Hematopoietic multipotent progenitor cell treated with erythropoietin and hydrocortisone succinate and interleukin-3 and kit ligand, for 6 days (in vitro differentiated cells): ENCODE measurements around the gene SLC5A4.
"Not testable (repeated sequence)": the region's sequence is repeated elsewhere in the genome, so short reads cannot be mapped to it uniquely, and the experiment has no call there.

Experiments
- DNase-seq: peaks from one replicate; pipeline ENCODE4 v3.0.0-alpha.2; 2015

The SLC5A4 gene

GRCh38 chr22:32199341-32199740 lies 55.8 kb downstream of the SLC5A4 start:
- no peak for DNase-seq

DNA sequence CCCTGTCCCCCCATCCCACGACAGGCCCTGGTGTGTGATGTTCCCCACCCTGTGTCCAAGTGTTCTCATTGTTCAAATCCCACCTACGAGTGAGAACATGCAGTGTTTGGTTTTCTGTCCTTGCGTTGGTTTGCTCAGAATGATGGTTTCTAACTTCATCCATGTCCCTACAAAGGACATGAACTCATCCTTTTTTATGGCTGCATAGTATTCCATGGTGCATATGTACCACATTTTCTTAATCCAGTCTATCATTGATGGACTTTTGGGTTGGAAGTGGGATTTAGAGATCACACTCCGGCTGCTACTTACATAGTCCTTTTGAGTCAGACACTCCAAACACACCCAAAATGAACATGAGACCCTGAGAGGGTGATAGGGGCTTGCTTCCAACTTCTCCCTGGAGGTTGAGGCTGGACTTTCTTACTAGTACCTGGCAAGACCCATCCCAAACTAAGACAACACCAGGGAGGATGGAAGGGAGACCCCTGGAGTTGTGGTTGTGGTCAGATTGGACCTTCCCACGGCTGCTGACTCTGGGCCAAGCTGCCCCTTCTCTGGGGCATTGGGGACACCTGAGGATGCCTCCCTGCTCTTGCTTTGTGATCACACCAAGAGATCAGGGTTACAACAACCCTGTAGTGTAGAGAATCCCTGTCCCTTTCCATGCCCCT lies 57.5 kb downstream of the SLC5A4 start:
- DNase-seq = not testable (repeated sequence)

DNA sequence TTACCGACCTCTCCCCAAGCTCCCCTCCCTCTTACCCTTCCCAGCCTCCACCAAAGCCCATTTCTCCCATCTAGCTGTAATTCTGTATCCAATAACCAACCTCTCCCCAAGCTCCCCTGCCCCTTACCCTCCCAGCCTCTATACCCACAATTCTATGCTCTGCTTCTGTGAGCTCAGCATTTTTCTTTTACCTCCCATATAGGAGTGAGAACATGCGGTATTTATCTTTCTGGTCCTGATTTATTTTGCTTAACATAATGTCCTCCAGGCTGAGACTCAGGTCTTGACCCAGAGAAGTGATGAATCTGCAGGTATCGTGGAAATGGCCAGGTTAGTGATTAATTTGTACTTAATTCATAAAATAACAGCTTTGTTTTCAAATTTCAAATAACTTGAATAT lies 59.2 kb downstream of the SLC5A4 start:
- DNase-seq = not testable (repeated sequence)

DNA sequence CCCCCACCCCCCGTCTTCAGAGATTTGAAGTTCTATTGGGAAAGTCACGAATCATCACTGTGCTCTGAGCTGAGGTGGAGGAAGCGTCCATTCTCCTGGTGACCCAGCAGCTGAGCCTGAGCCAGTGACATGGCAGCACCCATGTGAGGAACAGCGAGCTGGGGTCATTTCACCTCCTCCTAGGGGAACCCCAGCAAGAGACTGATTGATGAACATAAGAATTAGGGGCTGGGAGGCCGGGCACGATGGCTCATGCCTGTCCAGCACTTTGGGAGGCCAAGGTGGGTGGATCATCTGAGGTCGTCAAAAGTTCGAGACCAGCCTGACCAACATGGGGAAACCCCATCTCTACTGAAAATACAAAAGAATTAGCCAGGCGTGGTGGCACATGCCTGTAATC lies 61.8 kb downstream of the SLC5A4 start:
- DNase-seq = not testable (repeated sequence)

DNA sequence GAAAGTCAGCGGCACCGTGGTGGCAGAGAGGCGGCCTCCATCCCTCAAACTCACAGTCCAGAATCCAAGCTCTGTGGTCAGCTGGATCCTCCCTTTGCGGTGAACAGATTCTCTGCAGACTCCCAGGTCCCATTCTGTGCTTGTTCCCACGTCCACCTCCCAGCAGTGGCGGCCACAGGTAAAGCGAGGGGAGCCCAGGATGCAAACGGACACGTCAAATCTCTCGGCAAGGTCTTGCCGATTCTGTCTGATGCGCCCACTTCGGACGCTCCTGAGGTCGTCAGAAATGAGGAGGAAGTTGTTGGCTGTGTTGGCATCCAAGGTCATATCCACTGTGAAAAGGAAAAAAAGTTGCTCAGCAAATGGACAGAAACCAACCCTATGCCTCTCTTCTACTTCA lies 64.1 kb downstream of the SLC5A4 start:
- DNase-seq = not testable (repeated sequence)

GRCh38 chr22:32185821-32186220 lies 69.3 kb downstream of the SLC5A4 start:
- DNase-seq = no peak

GRCh38 chr22:32183625-32184024 lies 71.5 kb downstream of the SLC5A4 start:
- DNase-seq = no peak

DNA sequence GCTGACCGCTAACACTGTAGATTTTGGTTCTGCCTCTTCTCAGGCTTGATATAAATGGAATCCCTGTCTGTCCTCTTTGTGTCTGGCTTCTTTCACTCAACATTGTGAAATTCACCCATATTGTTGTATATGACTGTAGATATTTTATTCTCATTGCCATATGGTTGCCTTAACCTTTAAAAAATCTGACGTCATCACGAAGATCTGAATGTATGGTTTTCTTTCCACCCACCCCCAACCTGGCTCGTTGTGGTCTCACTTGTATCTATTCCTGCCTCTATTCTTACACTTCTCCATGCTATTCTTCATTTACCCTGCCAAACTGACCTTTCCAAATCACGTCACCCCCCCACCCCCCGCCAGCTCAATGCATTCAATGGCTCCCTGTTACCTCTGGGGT lies 74.1 kb downstream of the SLC5A4 start:
- no peak for DNase-seq

DNA sequence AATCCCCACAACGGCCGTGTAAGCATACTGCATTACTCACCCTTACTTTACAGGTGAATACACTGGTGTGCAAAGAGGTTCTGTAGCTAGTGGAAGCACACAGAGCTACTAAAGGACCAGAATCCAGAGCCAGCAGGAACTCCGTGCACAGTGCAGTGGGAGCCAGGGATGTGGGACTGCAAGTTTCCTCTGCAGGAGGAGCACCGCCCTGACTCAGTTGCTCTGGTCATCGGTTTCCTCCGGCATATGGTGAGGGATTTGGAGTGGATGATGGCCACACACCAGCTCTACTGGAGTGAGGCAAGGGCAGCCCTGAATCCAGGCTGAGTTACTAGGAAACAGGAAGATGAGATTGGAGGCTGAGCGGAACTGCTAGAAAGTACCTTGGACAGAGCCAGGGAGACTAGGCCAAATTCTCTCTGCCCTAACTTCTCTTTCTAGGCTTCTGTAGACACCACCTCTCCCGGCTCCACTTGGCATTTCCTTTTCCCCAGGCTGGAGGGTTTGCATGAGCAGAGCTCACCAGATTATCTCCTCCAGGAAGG lies 77.9 kb downstream of the SLC5A4 start:
- peak; percentile 10 for DNase-seq

GRCh38 chr22:32175683-32176644 lies 79.2 kb downstream of the SLC5A4 start:
- no peak for DNase-seq

GRCh38 chr22:32175115-32175514 lies 80.0 kb downstream of the SLC5A4 start:
- DNase-seq = no peak
